Activated T-helper 2 cell treated with anti-CD3 and anti-CD28 coated beads, Interferon-gamma antibody, Interleukin-2, Interleukin-4, amounts not matched to agents 10 μg/mL and 5 μg/mL and 100 μg/mL, durations not matched to agents 14 hours and 24 hours and 36 hours (primary cell): ENCODE results near the gene CTCF. TPM values are rescaled to one million over a fixed set of nuclear protein-coding genes. Genes with fewer than 3 reads are reported as not detected.
A peak's percentile ranks its signal among the peaks of the same experiment; 100 is the strongest.

Experiments used
- DNase-seq: peaks from one replicate; pipeline ENCODE4 v3.0.0; 2021; ENCODE audit warnings: low spot score
- H3K27ac Mint-ChIP-seq: one replicate; pipeline ENCODE4 v1.8.0; 2021; ENCODE audit warnings: mixed read lengths
- H3K27me3 Mint-ChIP-seq: one replicate; pipeline ENCODE4 v1.8.0; 2021; ENCODE audit warnings: low read depth, mixed read lengths
- H3K36me3 Mint-ChIP-seq: one replicate; pipeline ENCODE4 v1.8.0; 2021; ENCODE audit warnings: low read depth, mixed read lengths
- H3K4me1 Mint-ChIP-seq: one replicate; pipeline ENCODE4 v1.8.0; 2021; ENCODE audit warnings: low read depth, mixed read lengths
- H3K4me3 Mint-ChIP-seq: one replicate; pipeline ENCODE4 v1.8.0; 2021; ENCODE audit warnings: low read depth, mild to moderate bottlenecking, moderate library complexity, mixed read lengths
- H3K9me3 Mint-ChIP-seq: one replicate; pipeline ENCODE4 v1.8.0; 2021; ENCODE audit warnings: mixed read lengths
- intact Hi-C: fragments of 100-400 bp; cut with micrococcal nuclease; formaldehyde crosslinking; loops from one replicate; pipeline ENCODE4 v1.15.1; 2023
- total RNA-seq: library from RNA; stranded (reverse); gene quantifications from 2 replicates; pipeline ENCODE4 v1.2.3, GENCODE V29; 2022

Gene CTCF
- total RNA-seq, 1 donor from 2014 or later, result 59.7 TPM

DNA sequence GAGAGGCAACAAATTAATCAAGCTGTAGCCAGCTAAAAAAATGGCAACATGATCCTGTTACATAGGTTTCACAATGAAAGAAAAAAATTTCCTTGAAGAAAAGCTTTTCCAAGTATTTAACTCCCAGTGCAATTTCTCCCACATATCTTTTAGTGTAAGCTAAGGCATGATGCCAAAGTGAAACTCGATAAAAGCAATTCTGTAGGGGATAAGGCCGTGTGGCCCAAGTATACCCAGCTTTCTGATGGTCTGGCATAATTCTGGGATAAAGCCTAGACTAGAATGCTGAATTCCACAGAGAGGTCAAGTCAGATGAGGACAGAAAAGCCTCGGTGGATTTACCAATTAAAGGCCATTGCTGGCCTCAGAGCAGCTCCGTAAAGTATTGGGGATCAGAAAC lies 36.2 kb downstream of the CTCF start:
- Mint-ChIP-seq H3K4me1 (peaks cover 27% of the 10 kb centered on the region), H3K27me3 (no peaks in the 10 kb centered on the region), H3K27ac (no peak overlapping the region)

DNA sequence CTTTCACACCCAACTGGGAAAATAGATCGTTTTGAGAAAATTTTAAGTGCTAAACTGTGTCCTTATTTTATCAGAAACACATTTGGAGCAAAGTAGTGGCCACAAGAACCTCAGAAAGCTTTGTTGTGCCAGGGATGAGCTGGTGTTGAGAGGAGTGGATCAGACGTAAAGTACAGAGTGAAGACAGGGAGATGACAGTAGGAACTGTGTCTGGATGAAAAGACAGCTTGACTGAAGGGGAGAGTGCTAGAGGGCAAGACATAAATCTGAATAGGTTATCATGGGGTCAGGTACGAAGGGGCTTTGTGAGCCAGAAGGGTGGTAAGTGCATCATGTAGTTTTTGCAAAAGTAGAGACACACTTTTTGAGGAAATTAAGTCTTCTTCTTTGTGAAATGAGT lies 43.3 kb downstream of the CTCF start:
- H3K27ac Mint-ChIP-seq, result peak overlapping the region; percentile 13
- H3K4me1 Mint-ChIP-seq, result peaks cover 7% of the 10 kb centered on the region
- no peak overlapping the region for H3K4me3 Mint-ChIP-seq
- no peaks in the 10 kb centered on the region for H3K9me3 Mint-ChIP-seq
- DNase-seq, result no peak
- no peaks in the 10 kb centered on the region for H3K27me3 Mint-ChIP-seq
- H3K36me3 Mint-ChIP-seq, result peaks cover 4% of the 10 kb centered on the region
- intact Hi-C loops, result no loop called here

More for the DNA sequence above, 36.2 kb downstream of the CTCF start:
- DNase-seq, result no peak
- Mint-ChIP-seq H3K9me3 (no peaks in the 10 kb centered on the region), H3K4me3 (no peak overlapping the region), H3K36me3 (peaks cover 14% of the 10 kb centered on the region)
- intact Hi-C loops, result no loop called here

DNA sequence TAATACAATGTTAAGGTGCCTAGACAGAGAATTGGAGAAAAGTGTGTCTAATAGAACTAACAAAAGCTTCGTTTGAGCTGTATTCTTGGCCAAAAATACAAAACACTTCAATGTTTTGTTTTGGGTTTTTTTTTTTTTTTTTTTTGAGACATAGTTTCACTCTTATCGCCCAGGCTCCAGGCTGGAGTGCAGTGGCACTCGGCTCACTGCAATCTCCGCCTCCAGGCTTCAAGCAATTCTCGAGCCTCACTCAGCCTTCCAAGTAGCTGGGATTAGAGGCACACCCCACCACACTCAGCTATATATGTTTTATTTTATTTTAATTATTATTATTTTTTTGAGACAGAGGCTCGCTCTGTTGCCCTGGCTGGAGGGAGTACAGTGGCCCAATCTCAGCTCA lies 44.3 kb downstream of the CTCF start:
- H3K9me3 Mint-ChIP-seq, result no peaks in the 10 kb centered on the region

DNA sequence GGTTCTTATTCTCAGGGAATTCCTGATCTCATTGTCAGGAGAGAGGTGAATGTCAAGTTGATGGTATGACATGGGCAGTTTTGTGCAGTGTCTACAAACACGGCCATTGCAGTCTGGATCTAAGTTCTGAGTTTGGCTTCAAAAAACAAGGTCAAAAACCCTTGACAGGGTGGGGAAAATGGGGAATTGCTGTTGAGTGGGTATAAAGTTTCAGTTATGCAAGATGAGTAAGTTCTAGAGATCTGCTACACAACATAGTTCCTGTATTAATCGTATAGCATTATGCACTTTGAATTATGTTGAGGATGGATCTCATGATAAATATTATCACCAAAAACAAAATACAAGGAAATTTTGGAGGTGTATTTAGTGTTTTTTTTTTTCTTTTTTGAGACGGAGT lies 46.0 kb downstream of the CTCF start:
- peaks cover 7% of the 10 kb centered on the region for H3K4me1 Mint-ChIP-seq
- H3K27me3 Mint-ChIP-seq, result no peaks in the 10 kb centered on the region
- no peak overlapping the region for H3K4me3 Mint-ChIP-seq
- H3K27ac Mint-ChIP-seq, result peak overlapping the region; percentile 43
- H3K9me3 Mint-ChIP-seq, result no peaks in the 10 kb centered on the region
- intact Hi-C loops, result no loop called here
- DNase-seq, result no peak
- peaks cover 28% of the 10 kb centered on the region for H3K36me3 Mint-ChIP-seq

More for the DNA sequence above, 44.3 kb downstream of the CTCF start:
- H3K27ac Mint-ChIP-seq, result no peak overlapping the region
- H3K4me3 Mint-ChIP-seq, result no peak overlapping the region
- intact Hi-C loops, result no loop called here
- peaks cover 7% of the 10 kb centered on the region for H3K4me1 Mint-ChIP-seq
- no peaks in the 10 kb centered on the region for H3K27me3 Mint-ChIP-seq
- peaks cover 13% of the 10 kb centered on the region for H3K36me3 Mint-ChIP-seq
- DNase-seq, result no peak

DNA sequence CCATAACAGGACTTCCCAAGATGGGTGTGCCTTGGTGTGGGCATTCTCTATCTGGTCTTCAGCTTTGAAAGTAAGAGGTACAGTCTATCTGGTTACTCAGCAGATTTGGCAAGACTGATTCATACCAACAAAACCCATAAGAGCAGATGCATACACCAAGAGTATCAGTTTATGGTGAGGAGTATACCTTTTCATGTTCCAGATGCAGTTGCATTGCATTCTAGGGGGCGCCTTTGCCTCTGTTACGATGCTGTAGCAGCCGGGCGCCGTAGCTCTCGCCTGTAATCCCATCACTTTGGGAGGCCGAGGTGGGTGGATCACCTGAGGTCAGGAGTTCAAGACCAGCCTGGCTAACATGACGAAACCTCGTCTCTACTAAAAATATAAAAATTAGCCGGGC lies 51.5 kb downstream of the CTCF start:
- intact Hi-C loops, result no loop called here
- no peak overlapping the region for H3K27ac Mint-ChIP-seq
- no peaks in the 10 kb centered on the region for H3K27me3 Mint-ChIP-seq
- H3K4me1 Mint-ChIP-seq, result no peaks in the 10 kb centered on the region
- no peaks in the 10 kb centered on the region for H3K9me3 Mint-ChIP-seq
- no peak for DNase-seq
- peaks cover 57% of the 10 kb centered on the region for H3K36me3 Mint-ChIP-seq
- no peak overlapping the region for H3K4me3 Mint-ChIP-seq

DNA sequence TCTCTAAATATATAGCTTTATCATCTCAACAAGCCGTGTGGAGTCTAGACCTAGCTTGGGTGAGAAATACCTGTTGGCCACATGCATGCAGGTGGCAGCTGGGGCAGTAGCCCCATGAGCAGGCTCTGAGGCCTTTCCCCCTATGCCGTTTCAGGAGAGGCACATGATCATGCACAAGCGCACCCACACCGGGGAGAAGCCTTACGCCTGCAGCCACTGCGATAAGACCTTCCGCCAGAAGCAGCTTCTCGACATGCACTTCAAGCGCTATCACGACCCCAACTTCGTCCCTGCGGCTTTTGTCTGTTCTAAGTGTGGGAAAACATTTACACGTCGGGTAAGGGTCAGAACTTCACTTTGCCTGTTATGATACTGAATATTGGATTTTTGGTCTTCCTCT lies 65.9 kb downstream of the CTCF start:
- Mint-ChIP-seq H3K4me3 (no peak overlapping the region), H3K9me3 (no peaks in the 10 kb centered on the region), H3K27ac (no peak overlapping the region), H3K36me3 (peaks cover 63% of the 10 kb centered on the region), H3K27me3 (no peaks in the 10 kb centered on the region), H3K4me1 (no peaks in the 10 kb centered on the region)
- intact Hi-C loops, result no loop called here
- no peak for DNase-seq

DNA sequence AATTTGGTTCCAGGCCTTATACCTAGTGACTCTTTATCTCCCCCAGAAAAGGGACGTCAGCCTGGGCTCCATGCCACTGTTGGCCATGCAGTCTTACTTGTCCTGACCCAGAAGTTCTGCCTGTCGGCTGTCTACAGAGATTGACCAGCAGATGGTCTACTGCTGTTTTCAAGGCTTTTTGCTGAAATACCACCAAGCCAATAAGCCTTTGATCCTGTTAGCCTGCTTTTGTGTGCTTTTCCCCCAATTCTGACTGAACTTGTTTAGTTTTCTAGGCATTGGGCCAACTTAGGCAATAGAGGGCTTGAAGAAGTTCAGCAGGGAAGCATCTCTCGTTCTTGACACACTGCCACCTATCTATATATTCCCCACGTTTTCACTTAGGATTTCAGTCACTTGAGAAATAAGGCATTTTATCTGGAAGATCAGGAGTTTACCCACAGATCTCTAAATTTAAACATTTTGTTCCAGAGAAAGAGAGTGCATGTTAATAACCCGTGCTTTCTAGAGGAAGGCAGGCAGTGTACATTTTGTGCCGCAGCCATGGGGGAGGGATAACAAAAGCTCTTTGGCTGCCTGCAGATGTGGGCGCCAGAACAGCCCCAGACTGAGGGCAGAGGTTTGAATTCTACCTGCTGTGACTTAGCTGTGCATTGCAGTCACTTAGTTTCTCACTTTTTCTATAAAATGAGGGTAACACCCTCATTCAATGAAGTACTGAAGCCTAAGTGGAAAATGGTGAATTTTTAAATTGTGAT lies 70.3 kb downstream of the CTCF start:
- H3K27me3 Mint-ChIP-seq, result no peaks in the 10 kb centered on the region
- H3K4me1 Mint-ChIP-seq, result no peaks in the 10 kb centered on the region
- peaks cover 55% of the 10 kb centered on the region for H3K36me3 Mint-ChIP-seq
- no peak overlapping the region for H3K4me3 Mint-ChIP-seq
- no peaks in the 10 kb centered on the region for H3K9me3 Mint-ChIP-seq
- intact Hi-C loops, result no loop called here
- no peak for DNase-seq
- H3K27ac Mint-ChIP-seq, result no peak overlapping the region

DNA sequence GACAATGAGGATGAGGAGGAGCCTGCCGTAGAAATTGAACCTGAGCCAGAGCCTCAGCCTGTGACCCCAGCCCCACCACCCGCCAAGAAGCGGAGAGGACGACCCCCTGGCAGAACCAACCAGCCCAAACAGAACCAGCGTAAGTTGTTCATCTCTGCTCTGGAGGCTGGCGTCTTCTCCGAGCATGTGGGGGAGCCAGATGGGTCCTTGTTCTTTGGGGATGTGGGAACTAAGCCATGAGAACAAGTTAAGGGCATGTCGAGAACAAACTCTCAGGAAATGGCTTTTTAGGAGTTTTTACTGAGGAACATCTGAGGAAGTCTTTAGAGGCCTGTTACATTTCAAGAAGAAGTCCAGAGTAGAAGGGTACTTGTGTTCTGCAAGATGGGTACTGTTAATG lies 74.4 kb downstream of the CTCF start:
- Mint-ChIP-seq H3K36me3 (peaks cover 48% of the 10 kb centered on the region), H3K4me1 (no peaks in the 10 kb centered on the region), H3K9me3 (no peaks in the 10 kb centered on the region), H3K27me3 (no peaks in the 10 kb centered on the region), H3K4me3 (no peak overlapping the region), H3K27ac (no peak overlapping the region)
- no peak for DNase-seq
- intact Hi-C loops, result no loop called here

DNA sequence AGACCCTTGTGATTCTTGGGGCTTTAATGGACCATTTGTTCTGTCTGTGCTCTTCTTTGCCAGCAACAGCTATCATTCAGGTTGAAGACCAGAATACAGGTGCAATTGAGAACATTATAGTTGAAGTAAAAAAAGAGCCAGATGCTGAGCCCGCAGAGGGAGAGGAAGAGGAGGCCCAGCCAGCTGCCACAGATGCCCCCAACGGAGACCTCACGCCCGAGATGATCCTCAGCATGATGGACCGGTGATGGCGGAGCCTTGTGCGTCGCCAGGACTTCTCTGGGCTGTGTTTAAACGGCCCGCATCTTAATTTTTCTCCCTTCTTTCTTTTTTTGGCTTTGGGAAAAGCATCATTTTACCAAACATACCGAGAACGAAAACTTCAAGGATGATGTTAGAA lies 75.3 kb downstream of the CTCF start:
- no peak for DNase-seq
- Mint-ChIP-seq H3K4me1 (no peaks in the 10 kb centered on the region), H3K27ac (no peak overlapping the region), H3K9me3 (no peaks in the 10 kb centered on the region), H3K4me3 (no peak overlapping the region), H3K36me3 (peaks cover 40% of the 10 kb centered on the region), H3K27me3 (no peaks in the 10 kb centered on the region)
- intact Hi-C loops, result no loop called here

DNA sequence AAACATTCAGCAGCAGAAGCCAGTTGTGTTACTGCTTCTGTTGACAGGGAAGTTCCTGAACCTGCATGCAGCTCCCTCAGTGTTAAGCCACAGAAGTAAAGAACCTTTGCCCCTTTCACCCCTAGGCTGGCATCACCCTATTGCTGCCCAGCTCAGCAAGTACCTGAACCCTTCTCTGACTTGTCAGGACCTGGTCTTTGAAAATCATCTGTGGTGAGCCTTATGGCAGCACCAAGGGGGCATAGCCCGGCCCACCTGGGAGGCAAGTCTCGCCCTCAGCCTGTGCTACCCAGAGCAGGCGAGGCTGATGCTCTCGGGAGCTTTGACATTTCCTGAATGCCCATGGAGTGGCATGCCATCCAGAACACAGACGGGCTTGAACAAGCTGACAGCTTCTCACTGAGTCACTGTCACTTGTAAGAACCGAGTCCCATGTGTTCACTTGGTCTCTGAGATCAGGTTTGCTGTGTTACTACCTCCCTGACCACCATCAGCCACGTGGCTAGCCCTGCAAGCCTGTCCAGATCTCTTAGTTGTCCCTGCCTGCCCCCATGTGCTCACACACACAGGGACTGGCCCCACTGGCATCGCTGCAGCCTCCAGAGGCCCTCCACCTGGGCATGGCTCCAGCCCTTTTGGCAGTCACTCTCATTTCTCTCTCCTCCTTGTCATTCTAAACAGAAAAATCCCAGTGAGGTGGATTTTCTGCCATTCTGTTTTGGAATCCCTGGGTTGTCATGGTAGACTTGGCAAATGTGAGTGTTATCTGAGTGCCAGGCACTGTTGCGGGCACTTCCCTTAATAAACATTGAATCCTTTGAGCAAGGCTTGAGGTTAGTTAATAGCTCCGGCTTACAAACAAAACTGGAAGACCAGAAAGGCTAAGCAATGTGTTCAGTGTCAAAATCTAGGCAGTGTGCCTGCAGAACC lies 79.7 kb downstream of the CTCF start:
- H3K36me3 Mint-ChIP-seq, result peaks cover 31% of the 10 kb centered on the region
- intact Hi-C loops, result loop anchor here (5.0 kb wide), 1 partner anchor 40 kb away; no protein-coding TSS in a partner anchor
- no peak overlapping the region for H3K4me3 Mint-ChIP-seq
- no peaks in the 10 kb centered on the region for H3K9me3 Mint-ChIP-seq
- no peak overlapping the region for H3K27ac Mint-ChIP-seq
- H3K4me1 Mint-ChIP-seq, result peaks cover 6% of the 10 kb centered on the region
- H3K27me3 Mint-ChIP-seq, result no peaks in the 10 kb centered on the region
- no peak for DNase-seq

DNA sequence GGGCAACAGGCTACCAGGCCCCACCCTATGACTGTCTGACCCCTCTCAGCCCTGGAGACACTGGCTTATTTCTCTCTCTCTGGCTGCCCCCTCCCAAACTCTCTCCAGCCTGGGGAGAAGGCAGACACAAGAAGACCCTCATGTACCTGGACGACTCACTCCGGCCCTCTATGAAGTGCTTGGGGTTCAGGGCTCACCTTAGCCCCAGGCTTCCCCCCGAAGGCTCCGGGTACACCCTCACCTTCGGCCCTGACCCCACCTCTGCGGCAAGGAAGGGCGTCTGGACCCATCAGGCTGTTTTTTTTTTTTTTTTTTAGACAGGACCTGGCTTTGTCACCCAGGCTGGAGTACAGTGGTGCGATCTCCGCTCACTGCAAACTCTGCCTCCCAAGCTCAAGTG lies 81.7 kb downstream of the CTCF start:
- no peak overlapping the region for H3K27ac Mint-ChIP-seq
- no peaks in the 10 kb centered on the region for H3K27me3 Mint-ChIP-seq
- intact Hi-C loops, result loop anchor here (1.0 to 5.0 kb wide), 4 partner anchors 17 to 123 kb away; partner anchors contain the start of genes ACD, CTCF and PARD6A
- no peak for DNase-seq
- H3K36me3 Mint-ChIP-seq, result peaks cover 28% of the 10 kb centered on the region
- peaks cover 6% of the 10 kb centered on the region for H3K4me1 Mint-ChIP-seq
- H3K9me3 Mint-ChIP-seq, result no peaks in the 10 kb centered on the region
- H3K4me3 Mint-ChIP-seq, result peak overlapping the region; percentile 71

DNA sequence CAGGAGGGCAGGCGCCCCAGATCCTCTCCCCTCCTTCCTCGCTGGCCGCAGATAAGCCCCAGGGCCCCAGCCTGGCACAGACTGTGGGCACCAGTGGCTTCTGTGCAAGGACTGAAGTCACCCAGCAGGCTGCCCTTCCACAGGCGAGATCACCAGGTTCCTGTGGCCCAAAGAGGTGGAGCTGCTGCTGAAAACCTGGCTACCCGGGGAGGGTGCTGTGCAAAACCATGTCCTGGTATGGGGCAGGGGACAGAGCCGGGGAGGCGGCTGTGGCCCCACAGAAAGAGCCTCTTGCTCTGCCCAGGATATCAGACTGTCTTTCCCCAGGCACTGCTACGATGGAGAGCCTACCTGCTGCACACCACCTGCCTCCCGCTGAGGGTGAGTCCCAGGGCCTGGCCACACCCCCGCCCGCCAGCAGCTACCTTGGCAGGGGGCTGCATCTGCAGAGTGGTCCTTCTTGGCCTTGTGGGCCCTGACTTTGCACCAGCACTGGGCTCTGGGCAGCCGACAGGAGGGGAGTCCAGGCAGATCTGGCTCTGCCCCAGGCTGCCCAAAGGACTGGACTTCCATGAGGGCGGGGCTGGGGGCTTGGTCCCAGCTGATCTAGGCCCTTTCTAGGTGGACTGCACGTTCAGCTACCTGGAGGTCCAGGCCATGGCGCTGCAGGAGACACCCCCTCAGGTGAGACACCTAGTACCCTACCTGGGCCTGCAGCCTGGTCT lies 83.2 kb downstream of the CTCF start:
- Mint-ChIP-seq H3K27me3 (no peaks in the 10 kb centered on the region), H3K9me3 (no peaks in the 10 kb centered on the region), H3K4me3 (peak overlapping the region; percentile 89), H3K36me3 (peaks cover 35% of the 10 kb centered on the region), H3K27ac (peak overlapping the region; percentile 89), H3K4me1 (peaks cover 6% of the 10 kb centered on the region)
- no peak for DNase-seq
- intact Hi-C loops, result loop anchor here (1.0 to 2.0 kb wide), 3 partner anchors 15 to 98 kb away; partner anchors contain the start of genes ACD, CTCF and PARD6A
